Measurements from ENCODE around the gene DDX39B. TPM values are rescaled to one million over a fixed set of nuclear protein-coding genes. Genes with fewer than 3 reads are reported as not detected.

Gene DDX39B
- total and polyA plus RNA-seq, 2 of the 4 experiments (the other 2 are of a cell fraction): 371 to 796 TPM

GRCh38 chr6:31575952-31576685, 34.3 kb upstream of the DDX39B start:
- Histone ChIP-seq H3K27ac (ENCODE audit: insufficient read depth, low read length) (no peak overlapping the region), H3K4ac (ENCODE audit: low read depth, low read length) (no peak overlapping the region), H3K79me1 (ENCODE audit: low read depth in 1 of 2, low read length in 2 of 2) (no peaks in the 10 kb centered on the region), H4K20me1 (ENCODE audit: insufficient read depth, low read length) (no peaks in the 10 kb centered on the region), H4K8ac (ENCODE audit: low read depth in 2 of 2, low read length in 2 of 2) (no peak overlapping the region), H2BK5ac (ENCODE audit: low read depth, low read length, poor library complexity, severe bottlenecking) (no peak overlapping the region), H3K4me1 (ENCODE audit: control insufficient read depth, insufficient read depth, low read length) (no peaks in the 10 kb centered on the region), H3K18ac (ENCODE audit: low read depth, low read length) (no peak overlapping the region), H2AFZ (replicated peaks; ENCODE audit: low read length, poor library complexity) (no peak overlapping the region), H2BK15ac (ENCODE audit: low read depth, low read length) (no peak overlapping the region), H4K5ac (ENCODE audit: low read depth, low read length) (no peak overlapping the region), H3K9ac (ENCODE audit: low read depth, low read length) (no peak overlapping the region), H2BK120ac (ENCODE audit: low read depth, low read length) (no peak overlapping the region), H2AK5ac (ENCODE audit: low read depth, low read length) (no peak overlapping the region), H2BK20ac (ENCODE audit: low read depth, low read length) (no peak overlapping the region), H3K56ac (ENCODE audit: extremely low read depth, insufficient read depth, low read length) (no peak overlapping the region), H3K4me2 (ENCODE audit: low read depth, low read length) (no peak overlapping the region), H3K4me3 (ENCODE audit: insufficient read depth, low read depth, low read length) (no peak overlapping the region), H2AK9ac (replicated peaks; ENCODE audit: low read depth, low read length, poor library complexity) (no peak overlapping the region), H3K14ac (replicated peaks; ENCODE audit: low read depth, low read length) (no peak overlapping the region), H3K36me3 (ENCODE audit: control insufficient read depth, insufficient read depth, low read length) (no peaks in the 10 kb centered on the region), H3K9me3 (ENCODE audit: control insufficient read depth, insufficient read depth, low read length) (no peaks in the 10 kb centered on the region), H4K91ac (ENCODE audit: insufficient read depth, low read depth, low read length) (no peak overlapping the region), H3K23ac (ENCODE audit: low read depth, low read length) (no peak overlapping the region), H3K9me1 (ENCODE audit: insufficient read depth, low read length) (no peaks in the 10 kb centered on the region), H3K27me3 (ENCODE audit: control insufficient read depth, insufficient read depth, low read length) (peaks cover 30% of the 10 kb centered on the region)
- 52% methylated on average over 4 of the region's 8 CpGs; no CpG with 5 or more reads in 1 of the 2 experiments for WGBS, 2 experiments (ENCODE audit: extremely low coverage in 2 of 2, insufficient read length in 1 of 2)
- no peak for TF ChIP-seq POLR2A (IDR thresholded peaks at IDR 0.05; ENCODE audit: low read depth, low read length)
- DNase-seq: no peak
- no peak for ATAC-seq (ENCODE audit: low read depth)
- CTCF ChIA-PET: no interaction called here
- in situ Hi-C loops (cut with MboI; ENCODE audit: low sequenced_read_pairs): no loop called here
- intact Hi-C loops (cut with micrococcal nuclease): no loop called here
- no TSS peak for BruUV-seq (replicated peaks)
- POLR2A ChIA-PET (ENCODE audit: unreplicated experiment): no interaction called here
- dilution Hi-C loops (cut with HindIII; ENCODE audit: low sequenced_read_pairs, unreplicated experiment): no loop called here
